ENCODE data around the gene TMEM108. TPM values are rescaled to one million over a fixed set of nuclear protein-coding genes. Genes with fewer than 3 reads are reported as not detected.

The TMEM108 gene
- total and polyA plus RNA-seq, 2 experiments from 2014 or later = 7.4 to 15.3 TPM

- DNase-seq (ENCODE audit: low spot score) (no peak), ATAC-seq (no peak)
- no peaks in the 10 kb centered on the region for H3K9me3 Mint-ChIP-seq
- H3K4me3 ChIP-seq = no peak overlapping the region
- no peaks in the 10 kb centered on the region for H3K27me3 ChIP-seq (ENCODE audit: insufficient read depth)
- H2AFZ ChIP-seq = no peak overlapping the region
- H3K4me2 ChIP-seq = no peak overlapping the region
- H3K4me1 ChIP-seq (ENCODE audit: insufficient read depth) = no peaks in the 10 kb centered on the region
- H3K4me1 Mint-ChIP-seq = peaks cover 9% of the 10 kb centered on the region
- no peaks in the 10 kb centered on the region for H3K36me3 Mint-ChIP-seq (ENCODE audit: low read depth)
- no peaks in the 10 kb centered on the region for H4K20me1 ChIP-seq (replicated peaks; ENCODE audit: insufficient read depth)
- H3K4me3 Mint-ChIP-seq = no peak overlapping the region
- peaks cover 7% of the 10 kb centered on the region for H3K27me3 Mint-ChIP-seq (ENCODE audit: insufficient read depth, low read depth, poor library complexity)
- H3K27ac Mint-ChIP-seq = no peak overlapping the region
- TF ChIP-seq POLR2AphosphoS5 (IDR thresholded peaks at IDR 0.05; ENCODE audit: low read depth) (no peak), JUNB (IDR thresholded peaks at IDR 0.05; ENCODE audit: unreplicated experiment) (no peak), ZNF114 (CRISPR knock-in tag; IDR thresholded peaks at IDR 0.05) (no peak), CTCF (conservative IDR thresholded peaks at IDR 0.05; ENCODE audit: low read depth in 2 of 2) (no peak), CREB1 (CRISPR knock-in tag; IDR thresholded peaks at IDR 0.05; ENCODE audit: low read depth) (no peak), STAT1 (IDR thresholded peaks at IDR 0.05; ENCODE audit: unreplicated experiment) (no peak), EZH2phosphoT487 (IDR thresholded peaks at IDR 0.05; ENCODE audit: unreplicated experiment) (no peak), ETS1 (IDR thresholded peaks at IDR 0.05) (no peak), EZH2 (IDR thresholded peaks at IDR 0.05; ENCODE audit: low read depth, unreplicated experiment) (no peak), NANOG (IDR thresholded peaks at IDR 0.05; ENCODE audit: borderline replicate concordance) (no peak), ZNF462 (CRISPR knock-in tag; IDR thresholded peaks at IDR 0.05) (no peak), REST (IDR thresholded peaks at IDR 0.05; ENCODE audit: unreplicated experiment) (no peak), ZNF331 (CRISPR knock-in tag; IDR thresholded peaks at IDR 0.05; ENCODE audit: low read depth) (no peak)
- H3K9me2 ChIP-seq (ENCODE audit: insufficient read depth) = no peaks in the 10 kb centered on the region
- H3F3A ChIP-seq (replicated peaks; ENCODE audit: low read depth) = no peaks in the 10 kb centered on the region
- no peaks in the 10 kb centered on the region for H3K36me3 ChIP-seq (ENCODE audit: insufficient read depth)
- H3K79me2 ChIP-seq (replicated peaks; ENCODE audit: insufficient read depth) = no peaks in the 10 kb centered on the region
- no peak overlapping the region for H3K27ac ChIP-seq (ENCODE audit: low read depth)
Observed at GRCh38 chr3:133408961-133409360, 370.8 kb downstream of the TMEM108 start.
